Retina (tissue), 1 donor: ENCODE results near the gene UCK1.
A peak's percentile ranks its signal among the peaks of the same experiment; 100 is the strongest.
"Not testable (repeated sequence)": the region's sequence is repeated elsewhere in the genome, so short reads cannot be mapped to it uniquely, and the experiment has no call there.

Source experiments
- DNase-seq: peaks from one replicate; pipeline ENCODE4 v3.0.0-alpha.2; 2016

Gene UCK1

GRCh38 chr9:131523451-131524435 is 7.3 kb downstream of the UCK1 start:
- no peak for DNase-seq

GRCh38 chr9:131523086-131523388 is 8.0 kb downstream of the UCK1 start:
- no peak for DNase-seq

GRCh38 chr9:131522257-131523085 is 8.6 kb downstream of the UCK1 start:
- no peak for DNase-seq

- DNase-seq: no peak
Observed at GRCh38 chr9:131521822-131522221, 9.2 kb downstream of the UCK1 start.

GRCh38 chr9:131521203-131521602 is 9.9 kb downstream of the UCK1 start:
- no peak for DNase-seq

- no peak for DNase-seq
Observed at GRCh38 chr9:131520503-131520902, 10.6 kb downstream of the UCK1 start.

- no peak for DNase-seq
Observed at GRCh38 chr9:131518553-131518952, 12.5 kb downstream of the UCK1 start.

- no peak for DNase-seq
Observed at GRCh38 chr9:131517761-131518190, 13.3 kb downstream of the UCK1 start.

GRCh38 chr9:131516930-131517329 is 14.1 kb downstream of the UCK1 start:
- DNase-seq: no peak

GRCh38 chr9:131516100-131516499 is 15.0 kb downstream of the UCK1 start:
- DNase-seq: no peak

- DNase-seq: not testable (repeated sequence)
Observed at GRCh38 chr9:131515559-131516031, 15.5 kb downstream of the UCK1 start.

- DNase-seq: no peak
Observed at GRCh38 chr9:131513177-131513576, 17.9 kb downstream of the UCK1 start.

- no peak for DNase-seq
Observed at GRCh38 chr9:131511880-131512279, 19.2 kb downstream of the UCK1 start.

GRCh38 chr9:131511416-131511815 is 19.6 kb downstream of the UCK1 start:
- no peak for DNase-seq

GRCh38 chr9:131505012-131505411 is 26.1 kb downstream of the UCK1 start:
- DNase-seq: no peak

- DNase-seq: peak; percentile 38
Observed at GRCh38 chr9:131503626-131504465, 27.2 kb downstream of the UCK1 start.

- DNase-seq: peak; percentile 95
Observed at GRCh38 chr9:131502781-131503625, 28.1 kb downstream of the UCK1 start, which contains the start of gene POMT1. Gene POMT1, plus strand, starts transcription at chr9:131502918. Its CDS starts 1,301 bp downstream, at chr9:131504219.

- DNase-seq: no peak
Observed at GRCh38 chr9:131500939-131501541, 30.0 kb downstream of the UCK1 start.

- DNase-seq: no peak
Observed at GRCh38 chr9:131500377-131500776, 30.7 kb downstream of the UCK1 start.

- no peak for DNase-seq
Observed at GRCh38 chr9:131499254-131499767, 31.8 kb downstream of the UCK1 start.

GRCh38 chr9:131496844-131497405 is 34.1 kb downstream of the UCK1 start:
- DNase-seq: no peak
